Adipocyte (in vitro differentiated cells): ENCODE data around the gene LAD1.

Source experiments
- DNase-seq: peaks from one replicate; pipeline ENCODE4 v3.0.0-alpha.2; 2015; ENCODE audit warnings: low read depth
- H3K27me3 ChIP-seq: replicated peaks from 2 replicates; pipeline ENCODE4 v1.7.0; 2013; ENCODE audit warnings: mild to moderate bottlenecking, low read length, moderate library complexity; ENCODE audit not compliant: control insufficient read depth, insufficient read depth
- H3K36me3 ChIP-seq: 2 replicates; pipeline ENCODE4 v1.7.0; 2013; ENCODE audit warnings: low read length, mild to moderate bottlenecking, moderate library complexity; ENCODE audit not compliant: control insufficient read depth, insufficient read depth, severe bottlenecking
- H3K4me1 ChIP-seq: 2 replicates; pipeline ENCODE4 v1.7.0; 2013; ENCODE audit warnings: mild to moderate bottlenecking, low read length, moderate library complexity; ENCODE audit not compliant: control insufficient read depth, insufficient read depth
- H3K4me3 ChIP-seq: 2 replicates; pipeline ENCODE4 v1.7.0; 2013; ENCODE audit warnings: mild to moderate bottlenecking, low read length, moderate library complexity
- H3K9ac ChIP-seq: 2 replicates; pipeline ENCODE4 v1.7.0; 2013; ENCODE audit warnings: mild to moderate bottlenecking, low read length, moderate library complexity
- H3K9me3 ChIP-seq: 2 replicates; pipeline ENCODE4 v1.7.0; 2013; ENCODE audit warnings: mild to moderate bottlenecking, low read length, moderate library complexity; ENCODE audit not compliant: control insufficient read depth

The LAD1 gene

DNA sequence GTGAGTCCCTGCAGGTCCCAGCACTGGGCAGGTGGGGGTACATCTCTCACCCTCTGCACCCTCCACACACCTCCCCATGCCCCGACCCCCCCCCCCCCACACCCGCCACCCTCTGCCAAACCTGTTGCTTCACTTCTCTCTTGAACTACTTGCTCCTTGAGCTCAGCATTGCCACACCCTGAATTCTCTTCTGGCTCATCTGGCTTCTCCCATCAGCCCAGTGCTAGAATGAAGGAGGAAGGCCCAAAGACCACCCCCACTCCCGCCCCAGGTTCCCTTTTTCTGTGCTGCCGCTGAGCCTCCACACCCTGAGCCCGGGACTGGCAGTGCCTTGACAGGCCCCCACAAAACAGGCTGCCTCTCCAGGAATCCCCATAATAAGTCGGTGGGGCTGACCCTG lies 28.8 kb upstream of the LAD1 start:
- H3K9ac ChIP-seq = no peak overlapping the region
- H3K4me1 ChIP-seq = no peaks in the 10 kb centered on the region

DNA sequence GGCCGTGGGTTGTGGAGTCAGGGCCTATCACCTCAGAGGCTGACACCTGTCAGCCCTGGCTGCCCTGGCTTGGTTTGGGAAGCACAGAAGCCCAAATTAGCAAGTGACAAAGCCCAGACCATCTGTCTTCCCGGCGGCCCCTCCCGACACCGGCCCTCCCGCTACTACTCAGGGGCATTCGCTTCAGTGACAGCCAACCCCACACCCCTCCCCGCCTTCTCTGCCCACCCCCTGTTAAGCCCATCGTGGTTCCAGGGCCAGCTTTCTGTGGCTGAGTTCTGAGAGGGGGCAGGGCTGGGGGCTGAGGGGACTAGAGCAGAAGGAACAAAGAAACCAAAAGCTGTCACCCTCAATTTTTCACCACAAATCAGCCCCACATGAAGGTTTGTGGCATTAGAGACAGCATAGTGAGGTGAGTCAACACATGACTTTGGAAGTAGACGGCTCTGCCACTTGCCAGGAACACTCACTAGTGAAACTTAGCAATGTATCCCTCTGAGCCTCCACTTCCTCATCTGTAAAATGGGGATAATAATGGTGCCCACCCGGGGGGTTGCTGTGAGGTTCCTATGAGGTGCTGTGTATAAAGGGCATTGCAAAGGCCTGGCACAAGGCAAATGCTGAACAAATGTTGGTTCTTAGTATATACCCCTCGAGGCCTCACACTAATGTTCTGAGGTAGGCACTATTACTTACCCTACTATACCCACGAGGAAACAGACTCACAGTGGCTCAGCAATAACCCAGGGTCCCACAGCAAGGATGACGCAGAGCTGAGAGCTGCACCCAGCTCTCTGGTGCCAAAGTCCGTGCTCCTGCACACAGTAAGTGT lies 27.6 kb upstream of the LAD1 start:
- H3K4me3 ChIP-seq = no peak overlapping the region
- DNase-seq = no peak
- no peak overlapping the region for H3K9ac ChIP-seq
- H3K27me3 ChIP-seq = peaks cover 9% of the 10 kb centered on the region
- no peaks in the 10 kb centered on the region for H3K4me1 ChIP-seq
- H3K9me3 ChIP-seq = no peaks in the 10 kb centered on the region
- no peaks in the 10 kb centered on the region for H3K36me3 ChIP-seq

More for the DNA sequence above, 28.8 kb upstream of the LAD1 start:
- Histone ChIP-seq H3K36me3 (no peaks in the 10 kb centered on the region), H3K4me3 (no peak overlapping the region), H3K9me3 (no peaks in the 10 kb centered on the region), H3K27me3 (peaks cover 3% of the 10 kb centered on the region)
- no peak for DNase-seq

DNA sequence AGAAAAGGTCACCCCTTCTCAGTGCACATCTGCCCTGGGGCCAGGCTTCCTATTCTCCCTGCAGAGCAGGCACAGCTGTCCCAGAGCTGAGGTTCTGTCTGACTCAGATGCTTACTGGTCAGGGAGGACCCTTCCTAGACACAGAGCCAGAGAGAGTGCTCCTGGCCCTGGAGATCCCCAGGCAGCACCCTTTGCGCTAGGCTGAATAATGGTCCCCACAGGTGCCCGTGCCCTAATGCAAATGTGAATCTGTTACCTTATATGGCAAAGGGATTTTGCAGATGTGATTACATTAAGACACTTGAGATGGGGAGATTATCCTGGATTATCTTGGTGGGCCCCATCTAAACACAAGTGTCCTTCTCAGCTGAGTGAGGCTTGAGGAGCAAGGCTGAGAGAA lies 25.0 kb upstream of the LAD1 start:
- DNase-seq = no peak
- no peak overlapping the region for H3K4me3 ChIP-seq
- peaks cover 25% of the 10 kb centered on the region for H3K27me3 ChIP-seq
- H3K9me3 ChIP-seq = no peaks in the 10 kb centered on the region
- H3K4me1 ChIP-seq = no peaks in the 10 kb centered on the region
- no peaks in the 10 kb centered on the region for H3K36me3 ChIP-seq
- H3K9ac ChIP-seq = no peak overlapping the region

DNA sequence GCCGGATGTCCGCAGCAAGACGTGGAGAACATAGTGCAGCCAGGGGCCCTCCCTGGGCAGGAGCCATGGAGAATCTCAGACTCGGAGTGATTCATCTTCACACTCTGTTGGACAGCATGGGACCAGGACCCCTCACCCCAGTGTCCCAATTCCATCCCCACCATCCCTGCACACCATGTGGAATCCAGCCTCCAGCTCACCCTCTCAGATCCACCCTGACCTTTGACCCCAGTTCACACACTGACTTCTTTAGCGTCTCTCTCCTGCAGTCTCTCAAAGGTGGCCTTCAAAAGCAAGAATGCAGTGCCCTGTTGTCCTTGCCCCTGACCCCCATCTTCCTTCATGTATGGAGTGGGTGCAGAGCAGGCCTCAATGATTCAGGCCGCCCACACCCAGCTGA lies 24.5 kb upstream of the LAD1 start:
- Histone ChIP-seq H3K36me3 (no peaks in the 10 kb centered on the region), H3K9ac (no peak overlapping the region), H3K4me3 (no peak overlapping the region), H3K4me1 (no peaks in the 10 kb centered on the region), H3K27me3 (peaks cover 27% of the 10 kb centered on the region), H3K9me3 (no peaks in the 10 kb centered on the region)
- no peak for DNase-seq

DNA sequence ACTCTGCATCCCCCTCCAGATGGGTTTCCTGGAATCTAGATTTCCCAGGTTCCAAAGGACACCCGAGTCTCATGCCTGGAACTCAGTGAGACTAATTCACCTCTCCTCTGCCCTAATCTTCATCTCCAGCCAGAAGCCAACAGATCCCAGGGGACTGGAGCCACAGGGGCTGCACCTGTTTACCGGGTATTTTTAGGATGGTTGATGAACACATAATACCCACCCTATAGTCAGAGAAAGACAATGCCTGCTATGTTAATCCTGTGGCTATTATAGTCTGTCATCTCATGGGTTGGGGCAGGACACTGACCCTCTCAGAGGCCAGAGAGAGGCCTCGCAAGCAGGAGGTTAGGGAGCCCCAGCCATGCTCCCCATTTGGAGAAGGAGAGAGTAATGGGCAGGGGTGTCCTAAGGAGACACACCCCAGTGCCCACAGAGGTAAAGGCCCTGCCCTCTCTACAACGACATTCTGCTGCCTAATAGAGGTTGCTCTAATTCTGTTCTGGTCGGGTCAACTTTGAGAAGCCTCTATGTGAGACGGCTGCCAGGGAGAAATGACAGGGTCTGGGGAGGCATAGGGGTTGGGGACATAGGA lies 23.4 kb upstream of the LAD1 start:
- Histone ChIP-seq H3K4me1 (no peaks in the 10 kb centered on the region), H3K36me3 (no peaks in the 10 kb centered on the region), H3K9ac (no peak overlapping the region), H3K27me3 (peaks cover 27% of the 10 kb centered on the region), H3K9me3 (no peaks in the 10 kb centered on the region), H3K4me3 (no peak overlapping the region)
- no peak for DNase-seq

DNA sequence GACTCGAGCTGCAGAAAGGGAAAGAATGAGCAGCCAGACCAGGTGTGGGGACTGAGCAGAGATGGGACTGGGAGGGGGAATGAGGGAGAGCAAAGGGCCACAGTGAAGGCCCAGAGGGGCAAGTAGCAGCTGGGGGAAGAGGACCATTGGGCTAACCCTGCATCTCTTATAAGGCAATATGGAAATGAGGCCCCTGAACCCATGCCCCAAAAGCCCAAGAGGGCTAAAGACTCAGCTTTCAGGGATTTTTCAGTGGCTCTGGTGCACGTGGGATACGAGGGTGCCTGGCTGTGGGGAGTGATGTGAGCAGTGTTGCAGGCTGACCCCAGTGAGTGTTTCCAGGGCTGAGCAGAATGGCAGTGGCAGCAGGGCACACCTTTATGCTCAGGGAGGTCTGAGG lies 22.9 kb upstream of the LAD1 start:
- DNase-seq = no peak
- no peaks in the 10 kb centered on the region for H3K4me1 ChIP-seq
- H3K27me3 ChIP-seq = peaks cover 31% of the 10 kb centered on the region
- H3K9ac ChIP-seq = no peak overlapping the region
- H3K4me3 ChIP-seq = no peak overlapping the region
- H3K36me3 ChIP-seq = no peaks in the 10 kb centered on the region
- H3K9me3 ChIP-seq = no peaks in the 10 kb centered on the region

DNA sequence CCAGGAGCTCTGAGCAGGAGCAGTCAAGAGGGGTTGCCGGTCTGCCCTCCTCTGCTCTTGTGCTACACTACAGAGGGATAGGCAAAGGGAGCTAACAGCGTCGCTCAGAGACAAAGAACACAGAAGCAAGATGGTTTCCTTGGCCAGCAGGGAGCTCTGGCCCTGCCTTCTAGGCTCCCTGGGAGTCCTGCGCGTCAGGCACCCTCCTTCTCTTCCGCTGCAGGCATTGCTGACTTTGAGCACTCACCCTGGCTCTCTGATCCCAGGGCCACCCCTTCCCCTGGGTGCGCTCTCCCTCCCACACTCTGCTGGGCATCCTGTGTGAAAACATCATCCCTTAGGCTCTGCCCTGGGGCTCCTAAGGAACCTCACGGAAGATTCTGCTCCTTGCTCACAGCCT lies 21.9 kb upstream of the LAD1 start:
- Histone ChIP-seq H3K9ac (no peak overlapping the region), H3K36me3 (no peaks in the 10 kb centered on the region), H3K4me1 (no peaks in the 10 kb centered on the region), H3K4me3 (no peak overlapping the region), H3K9me3 (peaks cover 7% of the 10 kb centered on the region), H3K27me3 (peaks cover 41% of the 10 kb centered on the region)
- no peak for DNase-seq

DNA sequence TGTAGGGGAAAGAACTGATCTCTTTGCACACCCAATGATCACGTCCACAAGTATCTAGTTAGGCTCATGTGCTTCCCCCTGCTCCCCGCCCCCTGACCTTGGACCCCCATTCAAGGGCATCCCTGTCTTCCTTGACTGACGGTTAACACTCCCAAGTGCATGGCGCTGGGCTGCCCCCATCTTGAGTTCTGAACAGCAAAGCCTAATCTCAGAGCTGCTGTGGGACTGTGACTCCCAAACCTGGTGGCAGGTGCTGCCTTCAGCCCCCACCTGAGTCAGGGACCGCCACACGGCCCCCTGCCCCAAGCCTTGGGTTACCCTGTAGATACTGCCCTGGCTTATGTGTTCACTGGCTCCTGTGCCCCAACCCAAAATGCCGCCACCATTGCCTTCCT lies 21.5 kb upstream of the LAD1 start:
- Histone ChIP-seq H3K4me3 (no peak overlapping the region), H3K4me1 (no peaks in the 10 kb centered on the region), H3K36me3 (no peaks in the 10 kb centered on the region), H3K27me3 (peaks cover 45% of the 10 kb centered on the region), H3K9me3 (peaks cover 11% of the 10 kb centered on the region), H3K9ac (no peak overlapping the region)
- DNase-seq = no peak

DNA sequence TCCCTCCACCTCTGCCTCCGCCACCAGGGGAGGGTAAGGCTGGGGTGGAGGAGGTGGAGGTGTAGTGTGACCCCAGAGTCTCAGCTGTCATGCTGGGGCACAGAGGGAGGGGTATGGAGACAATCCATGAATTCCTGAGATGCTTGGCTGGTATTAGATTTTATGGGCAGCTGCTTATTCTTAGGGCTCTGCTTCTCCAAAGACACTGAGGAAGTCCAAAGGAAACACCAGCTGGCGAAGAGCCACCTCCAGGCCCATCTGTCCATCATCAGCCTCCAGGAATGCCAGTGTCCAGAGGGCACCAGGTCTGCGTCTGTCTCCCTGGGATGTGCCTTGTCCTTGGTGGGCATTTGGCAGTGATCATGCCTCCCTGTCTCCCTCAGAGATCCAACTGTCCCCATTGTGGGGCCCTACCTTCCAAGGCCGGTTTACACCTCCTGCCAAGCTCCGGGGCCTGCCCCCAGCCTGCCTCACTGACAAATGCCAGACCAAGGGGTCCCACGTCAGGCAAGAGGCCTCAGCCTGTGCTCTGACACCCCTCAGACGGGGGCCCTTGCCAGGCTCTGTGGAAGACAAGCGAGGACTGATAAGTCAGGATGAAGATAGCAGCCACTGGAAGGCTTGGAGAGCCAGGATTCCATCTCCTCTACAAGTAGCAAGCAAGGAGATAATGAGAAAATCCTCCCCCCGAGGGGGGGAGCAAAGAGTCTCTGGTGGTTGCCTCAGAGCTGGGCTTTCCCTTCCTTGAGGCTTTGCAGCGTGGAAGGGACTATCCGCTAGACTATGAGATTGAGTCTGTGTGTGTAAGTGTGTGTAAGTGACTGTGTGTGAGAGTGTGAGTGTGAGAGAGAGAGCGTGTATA lies 20.9 kb upstream of the LAD1 start:
- Histone ChIP-seq H3K36me3 (no peaks in the 10 kb centered on the region), H3K9ac (no peak overlapping the region), H3K27me3 (peaks cover 51% of the 10 kb centered on the region), H3K4me1 (no peaks in the 10 kb centered on the region), H3K4me3 (no peak overlapping the region), H3K9me3 (peaks cover 17% of the 10 kb centered on the region)
- DNase-seq = no peak

DNA sequence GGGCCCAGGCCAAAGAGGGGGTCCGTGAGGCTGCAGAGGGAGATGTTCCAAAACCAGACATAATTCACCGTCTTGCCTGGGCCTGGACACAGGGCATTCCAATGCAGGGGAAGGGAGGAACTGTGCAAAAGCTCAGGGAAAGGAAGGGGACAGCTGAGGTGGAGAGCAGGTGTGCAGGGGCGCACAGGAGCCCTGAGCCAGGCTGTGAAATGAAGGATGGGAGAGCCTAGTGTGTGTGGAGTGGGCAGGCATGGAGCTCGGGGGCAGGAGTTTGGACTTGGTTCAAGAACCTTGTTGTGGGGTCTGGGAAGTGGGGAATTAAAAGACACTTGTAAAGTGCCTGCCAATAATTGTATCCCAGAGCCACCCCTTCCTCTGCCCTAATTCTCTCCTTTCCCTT lies 20.1 kb upstream of the LAD1 start:
- no peak for DNase-seq
- H3K4me1 ChIP-seq = no peaks in the 10 kb centered on the region
- no peak overlapping the region for H3K9ac ChIP-seq
- H3K9me3 ChIP-seq = peaks cover 22% of the 10 kb centered on the region
- H3K4me3 ChIP-seq = no peak overlapping the region
- no peaks in the 10 kb centered on the region for H3K36me3 ChIP-seq
- H3K27me3 ChIP-seq = peaks cover 56% of the 10 kb centered on the region

DNA sequence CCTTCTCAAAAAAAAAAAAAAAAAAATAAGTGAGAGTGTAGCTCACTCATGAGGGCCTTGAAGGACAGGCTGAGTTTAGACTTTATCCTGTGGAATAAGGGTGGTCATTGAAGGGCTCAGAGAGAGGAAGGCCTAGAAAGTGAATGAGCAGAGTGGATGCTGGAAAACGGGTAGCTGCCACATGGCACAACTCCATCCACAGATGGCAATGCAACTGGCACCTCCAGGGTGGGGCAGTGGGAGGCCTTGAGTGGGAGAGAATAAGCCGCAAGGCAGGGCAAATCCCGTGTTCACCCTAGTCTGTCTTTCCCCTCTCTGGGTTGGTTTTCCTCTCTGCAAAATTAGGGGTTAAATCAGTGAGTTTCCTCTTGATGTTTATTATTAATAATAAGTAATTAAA lies 19.3 kb upstream of the LAD1 start:
- H3K4me1 ChIP-seq = no peaks in the 10 kb centered on the region
- H3K36me3 ChIP-seq = no peaks in the 10 kb centered on the region
- H3K9ac ChIP-seq = no peak overlapping the region
- H3K27me3 ChIP-seq = peaks cover 62% of the 10 kb centered on the region
- DNase-seq = no peak
- H3K4me3 ChIP-seq = no peak overlapping the region
- H3K9me3 ChIP-seq = peaks cover 22% of the 10 kb centered on the region
